K562 (cell line): ENCODE results near the gene RNF145. TPM values are rescaled to one million over a fixed set of nuclear protein-coding genes. Genes with fewer than 3 reads are reported as not detected.

Source experiments
- ATF1 ChIP-seq, 2 experiments: fragments of 450-650 bp in 1 of 2; IDR thresholded peaks; 2 replicates each; pipeline ENCODE4 v1.6.1; 2016; ENCODE audit warnings: missing compliant biosample characterization in 1 of 2, missing genetic modification characterization in 1 of 2
- BCL6 ChIP-seq: fragments of 250-450 bp; sonication (Bioruptor Pico); IDR thresholded peaks from 2 replicates; pipeline ENCODE4 v1.4.0; 2020
- BHLHE40 ChIP-seq: IDR thresholded peaks from 2 replicates; pipeline ENCODE4 v1.6.1; 2011; ENCODE audit warnings: low read length, improper control_type of control experiment
- BRD9 ChIP-seq: fragments of 450-650 bp; IDR thresholded peaks from 2 replicates; pipeline ENCODE4 v1.6.1; 2018; ENCODE audit warnings: low read depth; ENCODE audit not compliant: partially characterized antibody
- CBX5 ChIP-seq: IDR thresholded peaks from 2 replicates; pipeline ENCODE4 v1.6.1; 2014; ENCODE audit warnings: low read depth, borderline replicate concordance
- CREB1 ChIP-seq, 2 experiments: sonication (generic) in 1 of 2; formaldehyde crosslinking in 1 of 2; IDR thresholded peaks; 2 replicates each; pipeline versions ENCODE4 v1.6.1 to v1.8.0; 2012 to 2022; ENCODE audit warnings: inconsistent platforms in 1 of 2, mild to moderate bottlenecking in 1 of 2, missing genetic modification reagents in 1 of 2, moderate library complexity in 1 of 2
- CXXC5 ChIP-seq: fragments of 250-450 bp; sonication (Bioruptor Pico); IDR thresholded peaks from 2 replicates; pipeline ENCODE4 v1.8.0; 2022; ENCODE audit warnings: inconsistent platforms, mild to moderate bottlenecking, moderate library complexity
- ETV1 ChIP-seq: fragments of 450-650 bp; conservative IDR thresholded peaks from 2 replicates; pipeline ENCODE4 v1.6.1; 2016; ENCODE audit warnings: missing genetic modification characterization, control low read depth, low read depth, missing compliant biosample characterization
- HCFC1 ChIP-seq: IDR thresholded peaks from 2 replicates; pipeline ENCODE4 v1.6.1; 2012; ENCODE audit warnings: low read depth, low read length, improper control_type of control experiment
- HMGN3 ChIP-seq: IDR thresholded peaks from 2 replicates; pipeline ENCODE4 v1.6.1; 2011; ENCODE audit warnings: borderline replicate concordance, low read depth, mild to moderate bottlenecking, mixed read lengths, low read length; ENCODE audit not compliant: insufficient read length; ENCODE audit errors: extremely low read depth
- NRF1 ChIP-seq, 2 experiments: fragments of 450-650 bp; IDR thresholded peaks in 1 of 2; conservative IDR thresholded peaks in 1 of 2; 2 replicates each; pipeline ENCODE4 v1.6.1; 2014; ENCODE audit warnings: mild to moderate bottlenecking in 2 of 2
- SNRNP70 ChIP-seq: fragments of 200-400 bp; formaldehyde crosslinking; optimal IDR thresholded peaks from 2 replicates; pipeline ENCODE3; 2017; ENCODE audit warnings: low read depth, low read length
- TAF9B ChIP-seq: fragments of 450-650 bp; IDR thresholded peaks from 2 replicates; pipeline ENCODE4 v1.6.1; 2018; ENCODE audit warnings: mild to moderate bottlenecking; ENCODE audit not compliant: partially characterized antibody
- TBP ChIP-seq: optimal IDR thresholded peaks from 2 replicates; pipeline ENCODE3; 2011; ENCODE audit warnings: low read depth, low read length, improper control_type of control experiment
- TCF7 ChIP-seq: sonication (generic); IDR thresholded peaks from 2 replicates; pipeline ENCODE4 v1.6.1; 2016; ENCODE audit warnings: antibody characterized with exemption, borderline replicate concordance
- TRIM28 ChIP-seq: fragments of 450-650 bp; IDR thresholded peaks from 2 replicates; pipeline ENCODE4 v1.6.1; 2017
- ZFP30 ChIP-seq: fragments of 250-450 bp; sonication (Bioruptor Pico); IDR thresholded peaks from 2 replicates; pipeline ENCODE4 v1.8.0; 2022; ENCODE audit warnings: moderate library complexity, mild to moderate bottlenecking, inconsistent platforms, borderline replicate concordance
- ZNF134 ChIP-seq: fragments of 250-450 bp; sonication (Bioruptor Pico); conservative IDR thresholded peaks from 2 replicates; pipeline ENCODE4 v1.4.0; 2020
- ZNF140 ChIP-seq: fragments of 250-450 bp; sonication (Bioruptor Pico); IDR thresholded peaks from 2 replicates; pipeline ENCODE4 v1.8.0; 2021; ENCODE audit warnings: moderate library complexity, mild to moderate bottlenecking, inconsistent platforms
- ZNF239 ChIP-seq: fragments of 250-450 bp; sonication (Bioruptor Pico); IDR thresholded peaks from 2 replicates; pipeline ENCODE4 v1.4.0; 2020; ENCODE audit warnings: mild to moderate bottlenecking
- ZNF408 ChIP-seq: fragments of 250-450 bp; sonication (Bioruptor Pico); IDR thresholded peaks from 2 replicates; pipeline ENCODE4 v1.4.0; 2020; ENCODE audit warnings: low read depth, mild to moderate bottlenecking, moderate library complexity
- ZNF444 ChIP-seq: fragments of 250-450 bp; sonication (Bioruptor Pico); IDR thresholded peaks from 2 replicates; pipeline ENCODE4 v1.4.0; 2020; ENCODE audit warnings: mild to moderate bottlenecking, moderate library complexity
- ZNF445 ChIP-seq: fragments of 250-450 bp; sonication (Bioruptor Pico); IDR thresholded peaks from 2 replicates; pipeline ENCODE4 v1.4.0; 2020; ENCODE audit warnings: low read depth, mild to moderate bottlenecking, moderate library complexity
- polyA plus RNA-seq, 8 experiments: library from polyadenylated mRNA; depleted of rRNA in 4 of 8; stranded (reverse) in 5 of 8; unstranded in 3 of 8; fragments of >200 nt; fragmentation: Nextera tagmentation in 2 of 8; fragmentation: Illumina TruSeq in 1 of 8; extraction: Ambion mirVana in 2 of 8; extraction: Trizol in 1 of 8; gene quantifications; 2 replicates each; pipeline versions ENCODE4 v1.2.1 to v1.2.3, GENCODE V29; 2011 to 2014; ENCODE audit warnings: inconsistent platforms in 1 of 8, missing spikeins in 1 of 8
- total RNA-seq, 7 experiments: library from RNA; depleted of rRNA in 6 of 7; stranded (reverse); fragments of >200 nt in 6 of 7; fragmentation: Illumina TruSeq in 2 of 7; extraction: Trizol in 2 of 7; gene quantifications; 2 replicates each; pipeline versions ENCODE4 v1.2.1 to v1.2.3, GENCODE V29; 2011 to 2021; ENCODE audit warnings: low replicate concordance in 1 of 7
- TF ChIP-seq, protein P1 (sequence below), 3 experiments: IDR thresholded peaks in 2 of 3; conservative IDR thresholded peaks in 1 of 3; 2 replicates each; pipeline ENCODE4 v1.5.1; 2011 to 2012; ENCODE audit warnings: low read length in 3 of 3, mild to moderate bottlenecking in 3 of 3, control low read depth in 2 of 3, improper control_type of control experiment in 1 of 3, inconsistent platforms in 1 of 3, low read depth in 1 of 3, mixed read lengths in 1 of 3, moderate library complexity in 1 of 3; ENCODE audit not compliant: insufficient read depth in 2 of 3
- TF ChIP-seq, protein P2 (sequence below): fragments of 200-800 bp; sonication (Bioruptor generic); IDR thresholded peaks from 2 replicates; pipeline ENCODE4 v1.6.1; 2017; ENCODE audit warnings: missing genetic modification characterization, missing compliant biosample characterization
- TF ChIP-seq, protein P3 (sequence below): fragments of 450-650 bp; formaldehyde crosslinking; IDR thresholded peaks from 2 replicates; pipeline ENCODE4 v1.4.0; 2022; ENCODE audit warnings: mild to moderate bottlenecking, moderate library complexity

The RNF145 gene
- total and polyA plus RNA-seq, 9 of the 15 experiments (the other 6 are each of a cell fraction or from before 2014, with no cell fraction given), result 13.6 to 40.7 (median 25.4) TPM

GRCh38 chr5:159209438-159210209 lies at the start of gene RNF145 (continued):
- no peak for TF ChIP-seq ATF1 (CRISPR knock-in tag; IDR thresholded peaks at IDR 0.05)
- TF ChIP-seq ATF1 (tag; IDR thresholded peaks at IDR 0.05), result peak; percentile 73
- TF ChIP-seq, protein P1, sequence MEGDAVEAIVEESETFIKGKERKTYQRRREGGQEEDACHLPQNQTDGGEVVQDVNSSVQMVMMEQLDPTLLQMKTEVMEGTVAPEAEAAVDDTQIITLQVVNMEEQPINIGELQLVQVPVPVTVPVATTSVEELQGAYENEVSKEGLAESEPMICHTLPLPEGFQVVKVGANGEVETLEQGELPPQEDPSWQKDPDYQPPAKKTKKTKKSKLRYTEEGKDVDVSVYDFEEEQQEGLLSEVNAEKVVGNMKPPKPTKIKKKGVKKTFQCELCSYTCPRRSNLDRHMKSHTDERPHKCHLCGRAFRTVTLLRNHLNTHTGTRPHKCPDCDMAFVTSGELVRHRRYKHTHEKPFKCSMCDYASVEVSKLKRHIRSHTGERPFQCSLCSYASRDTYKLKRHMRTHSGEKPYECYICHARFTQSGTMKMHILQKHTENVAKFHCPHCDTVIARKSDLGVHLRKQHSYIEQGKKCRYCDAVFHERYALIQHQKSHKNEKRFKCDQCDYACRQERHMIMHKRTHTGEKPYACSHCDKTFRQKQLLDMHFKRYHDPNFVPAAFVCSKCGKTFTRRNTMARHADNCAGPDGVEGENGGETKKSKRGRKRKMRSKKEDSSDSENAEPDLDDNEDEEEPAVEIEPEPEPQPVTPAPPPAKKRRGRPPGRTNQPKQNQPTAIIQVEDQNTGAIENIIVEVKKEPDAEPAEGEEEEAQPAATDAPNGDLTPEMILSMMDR (IDR thresholded peaks at IDR 0.05 in 2 of 3, conservative IDR thresholded peaks at IDR 0.05 in 1 of 3; ENCODE audit: insufficient read depth in 2 of 3, low read depth in 1 of 3, low read length in 3 of 3), result no peak
- peak; percentile 86 for TF ChIP-seq BHLHE40
- no peak for TF ChIP-seq ZNF140 (CRISPR knock-in tag)
- TF ChIP-seq HCFC1, result no peak
- TF ChIP-seq ZNF408 (CRISPR knock-in tag), result no peak
- TF ChIP-seq ZNF445 (CRISPR knock-in tag), result no peak
- no peak for TF ChIP-seq CBX5
- peak; percentile 51 for TF ChIP-seq TAF9B
- TF ChIP-seq BRD9, result no peak
- peak; percentile 91 to 93 for TF ChIP-seq NRF1 (conservative IDR thresholded peaks at IDR 0.05 in 1 of 2, IDR thresholded peaks at IDR 0.05 in 1 of 2)
- TF ChIP-seq ZNF239 (CRISPR knock-in tag), result no peak
- TF ChIP-seq HMGN3, result peak; percentile 83
- TF ChIP-seq, protein P2, sequence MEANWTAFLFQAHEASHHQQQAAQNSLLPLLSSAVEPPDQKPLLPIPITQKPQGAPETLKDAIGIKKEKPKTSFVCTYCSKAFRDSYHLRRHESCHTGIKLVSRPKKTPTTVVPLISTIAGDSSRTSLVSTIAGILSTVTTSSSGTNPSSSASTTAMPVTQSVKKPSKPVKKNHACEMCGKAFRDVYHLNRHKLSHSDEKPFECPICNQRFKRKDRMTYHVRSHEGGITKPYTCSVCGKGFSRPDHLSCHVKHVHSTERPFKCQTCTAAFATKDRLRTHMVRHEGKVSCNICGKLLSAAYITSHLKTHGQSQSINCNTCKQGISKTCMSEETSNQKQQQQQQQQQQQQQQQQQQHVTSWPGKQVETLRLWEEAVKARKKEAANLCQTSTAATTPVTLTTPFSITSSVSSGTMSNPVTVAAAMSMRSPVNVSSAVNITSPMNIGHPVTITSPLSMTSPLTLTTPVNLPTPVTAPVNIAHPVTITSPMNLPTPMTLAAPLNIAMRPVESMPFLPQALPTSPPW (CRISPR knock-in tag), result peak; percentile 84
- TF ChIP-seq, protein P3, sequence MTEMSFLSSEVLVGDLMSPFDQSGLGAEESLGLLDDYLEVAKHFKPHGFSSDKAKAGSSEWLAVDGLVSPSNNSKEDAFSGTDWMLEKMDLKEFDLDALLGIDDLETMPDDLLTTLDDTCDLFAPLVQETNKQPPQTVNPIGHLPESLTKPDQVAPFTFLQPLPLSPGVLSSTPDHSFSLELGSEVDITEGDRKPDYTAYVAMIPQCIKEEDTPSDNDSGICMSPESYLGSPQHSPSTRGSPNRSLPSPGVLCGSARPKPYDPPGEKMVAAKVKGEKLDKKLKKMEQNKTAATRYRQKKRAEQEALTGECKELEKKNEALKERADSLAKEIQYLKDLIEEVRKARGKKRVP (CRISPR knock-in tag), result no peak
- no peak for TF ChIP-seq ZFP30 (CRISPR knock-in tag)
- peak; percentile 44 for TF ChIP-seq CREB1 (IDR thresholded peaks at IDR 0.05)
- peak; percentile 65; the same call in 1 of the 2 replicates for TF ChIP-seq CREB1 (CRISPR knock-in tag; IDR thresholded peaks at IDR 0.05)
- no peak for TF ChIP-seq TRIM28
- TF ChIP-seq BCL6, result no peak
- no peak for TF ChIP-seq ZNF444 (CRISPR knock-in tag)
- peak; percentile 85 for TF ChIP-seq CXXC5 (CRISPR knock-in tag)
- no peak for TF ChIP-seq ZNF134 (CRISPR knock-in tag)
- no peak for TF ChIP-seq TCF7
- TF ChIP-seq SNRNP70, result no peak
- TF ChIP-seq ETV1 (tag), result peak; percentile 38; the same call in 1 of the 2 replicates
- TF ChIP-seq TBP, result peak; percentile 77
